AG20443 (cell line): ENCODE data around the gene ADAMTS7.
"Not testable (repeated sequence)": the region's sequence is repeated elsewhere in the genome, so short reads cannot be mapped to it uniquely, and the experiment has no call there.

ENCODE experiments used
- DNase-seq: peaks from one replicate; pipeline ENCODE4 v3.0.0; 2012; ENCODE audit warnings: low spot score, mixed read lengths

The ADAMTS7 gene

DNA sequence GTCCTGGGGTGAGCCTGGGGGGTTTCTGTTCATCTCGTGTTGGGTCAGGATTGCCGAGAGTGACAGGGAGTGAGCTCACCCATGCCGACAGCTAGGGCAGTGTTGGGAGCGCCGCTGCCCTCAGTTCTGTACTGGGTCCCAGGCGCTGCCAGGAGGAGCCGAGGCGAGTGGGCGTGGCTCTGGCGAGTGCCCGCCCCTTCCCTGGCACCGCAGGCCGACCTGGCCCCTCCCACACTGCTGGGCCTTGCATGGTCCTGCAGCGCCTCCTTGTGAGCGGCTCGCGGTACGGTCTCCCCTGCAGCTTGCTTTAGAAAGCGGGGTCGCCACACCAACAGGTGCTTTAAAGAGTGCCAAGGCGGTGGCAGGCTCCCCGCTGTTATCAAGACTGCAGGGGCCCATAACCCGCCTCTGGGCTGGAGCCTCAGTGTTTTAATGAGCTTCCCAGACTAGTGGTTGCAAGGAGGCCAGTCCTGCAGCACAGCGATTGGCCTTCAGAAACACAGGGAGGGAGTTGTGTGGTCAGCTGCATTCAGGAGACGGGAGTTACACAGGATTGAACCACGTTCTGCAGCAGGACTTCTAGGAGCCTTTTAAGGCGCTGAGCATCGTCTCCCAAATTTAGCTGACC, 60.2 kb downstream of the ADAMTS7 start:
- DNase-seq = peak; percentile 92

DNA sequence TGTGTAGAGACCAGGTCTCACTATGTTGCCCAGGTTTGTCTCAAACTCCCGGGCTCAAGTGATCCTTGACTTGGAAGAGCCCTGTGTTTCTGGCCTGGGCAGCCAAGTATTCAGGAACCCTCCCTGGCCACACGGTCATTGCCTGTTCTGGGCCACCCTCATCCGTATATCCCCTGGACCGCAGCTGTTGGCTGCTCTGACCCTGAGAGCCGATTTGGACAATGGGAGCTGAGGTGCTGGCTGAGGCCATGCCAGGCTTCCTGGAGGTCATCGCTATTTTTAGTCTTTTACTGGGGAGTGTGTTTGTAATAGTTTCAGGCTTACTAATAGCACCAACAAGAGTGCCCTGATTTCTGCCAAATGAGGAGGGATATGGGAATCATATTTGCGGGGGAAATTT, 60.7 kb downstream of the ADAMTS7 start:
- peak; percentile 24 for DNase-seq

DNA sequence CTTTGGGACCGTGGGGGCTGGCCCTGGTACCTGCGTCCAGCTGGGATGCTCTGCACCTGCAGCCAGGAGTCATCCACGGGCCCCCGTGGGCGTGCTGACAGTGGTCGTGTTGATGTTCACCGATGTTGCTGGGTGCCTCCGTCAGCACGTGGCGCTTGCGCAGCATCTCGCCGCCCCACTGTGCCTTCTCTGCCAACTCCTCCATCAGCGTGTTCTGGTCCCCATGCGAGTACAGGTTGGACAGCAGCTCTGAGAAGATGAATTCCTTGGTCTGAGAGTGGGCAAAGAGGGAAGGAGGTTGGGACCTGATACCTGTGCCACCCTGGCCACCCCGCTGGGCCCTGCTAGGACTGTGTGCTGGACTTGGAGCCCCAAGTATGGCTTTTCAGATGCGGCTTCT, 61.4 kb downstream of the ADAMTS7 start:
- DNase-seq = no peak

DNA sequence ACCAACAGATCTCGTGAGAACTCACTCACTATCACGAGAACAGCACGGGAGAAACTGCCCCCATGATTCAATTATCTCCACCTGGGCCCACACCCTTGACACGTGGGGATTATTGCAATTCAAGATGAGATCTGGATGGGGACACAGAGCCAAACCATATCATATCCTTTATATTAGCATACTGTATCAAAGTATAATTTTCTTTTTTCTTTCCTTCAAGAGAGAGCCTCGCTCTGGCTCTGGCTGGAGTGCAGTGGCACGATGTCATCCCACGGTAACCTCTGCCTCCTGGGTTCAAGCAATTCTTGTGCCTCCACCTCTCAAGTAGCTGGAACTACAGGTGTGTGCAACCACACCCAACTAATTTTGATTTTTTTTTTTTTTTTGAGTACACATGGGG, 63.4 kb downstream of the ADAMTS7 start:
- not testable (repeated sequence) for DNase-seq

DNA sequence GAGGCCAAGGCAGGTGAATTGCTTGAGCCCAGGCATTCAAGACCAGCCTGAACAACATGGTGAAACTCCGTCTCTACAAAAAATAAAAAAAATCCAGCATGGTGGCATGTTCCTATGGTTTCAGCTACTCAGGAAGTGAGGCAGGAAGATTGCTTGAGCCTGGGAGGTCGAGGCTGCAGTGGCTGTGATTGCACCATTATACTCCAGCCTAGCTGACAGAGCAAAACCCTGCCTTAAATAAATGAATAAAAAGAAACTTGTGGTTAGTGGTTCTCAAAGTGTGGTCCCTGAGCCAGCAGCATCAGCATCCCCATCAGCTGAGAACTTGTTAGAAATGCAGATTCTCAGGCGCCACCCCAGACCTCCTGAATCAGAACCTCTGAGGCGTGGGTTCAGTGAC, 69.6 kb downstream of the ADAMTS7 start:
- DNase-seq = not testable (repeated sequence)

- DNase-seq = no peak
Measured at GRCh38 chr15:78740904-78741274, 70.4 kb downstream of the ADAMTS7 start.

DNA sequence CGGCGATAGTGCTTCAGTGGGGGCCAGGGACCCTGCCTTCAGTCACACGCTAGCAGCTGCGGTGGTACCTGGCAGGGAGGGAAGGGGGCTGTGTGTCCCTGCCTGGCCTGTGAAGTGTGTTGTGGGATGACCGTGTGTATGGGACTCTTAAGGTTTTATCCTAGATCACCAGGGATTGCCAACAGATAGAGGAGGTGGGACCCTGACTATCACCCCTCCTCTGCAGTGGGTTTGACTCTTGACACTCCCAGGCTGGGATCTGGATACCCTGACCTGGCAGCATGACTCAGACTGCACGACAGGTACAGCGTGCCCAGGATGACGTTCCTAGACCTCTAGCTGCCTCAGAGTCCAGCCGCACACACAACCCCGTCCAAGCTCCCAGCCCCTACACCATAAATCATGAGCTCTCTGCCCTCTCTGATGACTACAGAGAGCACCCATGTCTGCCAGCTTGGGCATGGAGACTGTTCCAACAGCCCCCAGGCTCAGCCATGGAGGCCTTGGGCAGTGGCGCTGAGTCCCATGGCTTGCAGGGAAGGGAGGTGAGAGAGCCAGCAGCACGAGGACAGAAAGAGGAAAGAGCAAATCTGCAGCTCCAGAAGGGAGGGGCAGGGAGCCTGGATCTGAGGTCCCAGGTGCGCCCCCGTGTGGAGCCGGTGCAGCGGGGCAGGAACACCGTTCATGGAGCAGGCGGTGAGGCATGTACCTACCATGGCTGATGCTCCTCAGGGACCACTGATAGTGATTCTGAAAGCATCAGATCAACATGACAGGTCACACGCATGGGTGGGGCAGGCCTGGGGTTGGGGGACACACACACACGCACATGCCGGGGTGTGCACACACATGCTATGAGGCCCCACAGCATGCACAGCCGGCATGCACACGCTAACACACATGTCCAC, 71.0 kb downstream of the ADAMTS7 start:
- DNase-seq = peak; percentile 17

- DNase-seq = no peak
Measured at GRCh38 chr15:78739206-78739605, 72.1 kb downstream of the ADAMTS7 start.

GRCh38 chr15:78737931-78738558, 73.2 kb downstream of the ADAMTS7 start:
- peak; percentile 23 for DNase-seq

GRCh38 chr15:78737187-78737820, 74.0 kb downstream of the ADAMTS7 start:
- DNase-seq = no peak

GRCh38 chr15:78736286-78736685, 75.0 kb downstream of the ADAMTS7 start:
- not testable (repeated sequence) for DNase-seq

DNA sequence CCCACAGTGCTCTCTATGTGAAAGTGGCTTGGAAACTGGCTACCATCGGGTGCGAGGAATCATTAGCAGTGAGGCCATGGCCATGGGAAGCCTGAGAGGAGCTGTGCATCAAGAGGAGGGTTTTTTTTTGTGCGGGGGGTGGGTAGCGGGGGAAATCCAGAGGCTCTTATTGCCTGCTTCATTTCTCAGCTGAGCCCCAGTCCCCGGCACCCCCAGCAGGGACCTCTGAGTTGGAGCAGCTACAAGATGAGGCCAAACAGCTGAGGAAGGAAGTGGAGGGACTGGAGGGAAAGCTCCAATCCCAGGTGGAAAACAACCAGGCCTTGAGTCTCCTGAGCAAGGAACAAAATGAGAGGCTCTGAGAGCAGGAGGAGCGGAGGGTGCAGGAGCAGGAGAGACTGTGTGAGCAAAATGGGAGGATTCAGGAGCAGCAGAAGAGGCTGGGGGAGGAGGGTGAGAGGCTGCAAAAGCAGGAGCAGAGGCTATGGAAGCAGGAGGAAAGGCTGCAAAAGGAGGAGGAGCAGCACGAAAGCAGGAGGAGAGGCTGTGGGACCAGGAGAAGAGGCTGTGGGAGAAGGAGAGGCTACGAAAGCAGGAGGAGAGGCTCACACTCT, 76.7 kb downstream of the ADAMTS7 start:
- DNase-seq = no peak

GRCh38 chr15:78732634-78733033, 78.6 kb downstream of the ADAMTS7 start:
- no peak for DNase-seq

DNA sequence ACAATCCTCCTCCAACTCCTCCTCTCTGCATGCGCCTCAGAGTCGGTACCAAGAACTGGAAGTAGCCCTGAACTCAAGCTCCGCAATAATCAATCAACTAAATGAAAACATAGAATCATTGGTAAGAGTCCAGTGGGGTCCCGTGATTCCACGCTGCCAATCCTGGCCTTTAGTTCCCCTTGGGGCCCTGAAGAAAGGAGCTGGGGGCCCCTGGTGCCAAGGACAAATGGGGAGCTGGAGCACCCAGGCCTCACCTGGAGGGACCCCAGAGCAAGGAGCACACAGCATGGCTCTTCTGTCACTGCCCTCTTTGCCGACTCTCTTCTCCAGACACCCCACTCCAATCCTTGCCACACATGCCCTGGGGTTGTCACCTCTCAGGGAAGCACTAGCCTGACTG, 80.3 kb downstream of the ADAMTS7 start:
- DNase-seq = no peak

GRCh38 chr15:78728427-78728826, 82.8 kb downstream of the ADAMTS7 start:
- DNase-seq = not testable (repeated sequence)

DNA sequence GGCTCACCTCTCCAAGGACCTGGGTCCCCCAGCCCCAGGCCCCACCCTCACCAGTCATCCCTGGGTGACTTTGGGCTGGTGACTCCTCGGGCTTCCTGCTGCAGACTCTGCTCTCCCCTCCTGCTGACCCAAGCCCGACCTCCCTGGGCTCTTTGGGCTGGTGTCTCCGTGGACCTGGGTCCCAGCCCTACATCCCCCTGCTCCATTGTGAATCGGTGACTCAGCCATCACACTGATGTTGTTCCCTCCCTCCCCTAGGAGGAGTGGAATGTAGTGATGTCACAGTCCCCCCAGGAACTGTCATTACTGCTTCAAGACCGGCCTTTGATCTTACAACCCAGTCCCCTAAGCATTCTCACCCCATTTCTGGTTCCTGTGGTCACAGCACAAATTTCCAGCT, 83.7 kb downstream of the ADAMTS7 start:
- no peak for DNase-seq

GRCh38 chr15:78726870-78727551, 84.3 kb downstream of the ADAMTS7 start:
- no peak for DNase-seq

DNA sequence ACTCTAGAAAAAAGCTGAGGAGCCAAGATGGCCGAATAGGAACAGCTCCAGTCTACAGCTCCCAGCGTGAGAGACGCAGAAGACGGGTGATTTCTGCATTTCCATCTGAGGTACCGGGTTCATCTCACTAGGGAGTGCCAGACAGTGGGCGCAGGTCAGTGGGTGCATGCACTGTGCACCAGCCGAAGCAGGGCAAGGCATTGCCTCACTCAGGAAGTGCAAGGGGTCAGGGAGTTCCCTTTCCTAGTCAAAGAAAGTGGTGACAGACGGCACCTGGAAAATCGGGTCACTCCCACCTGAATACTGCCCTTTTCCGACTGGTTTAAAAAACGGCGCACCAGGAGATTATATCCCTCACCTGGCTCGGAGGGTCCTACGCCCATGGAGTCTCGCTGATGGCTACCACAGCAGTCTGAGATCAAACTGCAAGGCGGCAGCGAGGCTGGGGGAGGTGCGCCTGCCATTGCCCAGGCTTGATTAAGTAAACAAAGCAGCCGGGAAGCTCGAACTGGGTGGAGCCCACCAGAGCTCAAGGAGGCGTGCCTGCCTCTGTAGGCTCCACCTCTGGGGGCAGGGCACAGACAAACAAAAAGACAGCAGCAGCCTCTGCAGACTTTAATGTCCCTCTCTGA, 91.3 kb downstream of the ADAMTS7 start:
- DNase-seq = not testable (repeated sequence)

- no peak for DNase-seq
Measured at GRCh38 chr15:78718837-78719236, 92.4 kb downstream of the ADAMTS7 start.

DNA sequence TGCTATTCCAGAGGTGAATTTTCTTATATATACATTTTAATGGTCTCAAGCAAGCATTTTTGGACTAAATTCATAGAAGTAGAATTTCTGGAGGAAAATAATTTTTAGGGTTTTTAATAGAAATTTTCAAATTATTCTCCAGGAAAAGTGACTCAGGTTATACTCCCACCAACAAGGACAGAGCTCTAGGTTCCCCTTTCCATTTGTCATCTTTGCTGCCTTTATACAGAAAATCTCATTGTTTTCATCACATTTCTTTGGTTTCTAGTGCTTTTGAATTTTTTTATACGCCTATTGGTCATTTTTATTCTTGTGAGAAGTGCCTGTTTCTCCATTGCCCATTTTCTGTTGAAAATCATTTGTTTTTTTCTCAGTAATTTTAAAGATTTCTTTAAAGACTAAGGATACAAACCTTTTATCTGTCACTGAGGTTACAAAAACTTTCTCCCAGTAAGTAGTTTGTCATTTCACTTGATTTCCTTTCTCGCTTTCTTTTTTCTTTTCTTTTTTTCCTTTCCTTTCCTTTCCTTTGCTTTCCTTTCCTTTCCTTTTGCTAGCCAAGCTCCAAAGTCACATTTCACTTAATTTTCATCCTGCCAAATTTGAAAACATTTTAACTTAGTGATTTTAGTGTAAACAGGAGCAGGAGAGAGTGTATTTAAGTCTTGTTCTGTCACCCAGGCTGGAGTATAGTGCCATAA, 93.2 kb downstream of the ADAMTS7 start:
- no peak for DNase-seq
